PC-9 (cell line): ENCODE measurements around the gene TTF2.

ENCODE experiments used
- EZH2 ChIP-seq: fragments of 200-600 bp; sonication (generic); IDR thresholded peaks from 2 replicates; pipeline ENCODE4 v1.8.0; 2017; ENCODE audit warnings: antibody characterized with exemption, low read depth
- TF ChIP-seq, protein P1 (sequence below): fragments of 200-600 bp; sonication (generic); conservative IDR thresholded peaks from 2 replicates; pipeline ENCODE4 v1.6.1; 2017; ENCODE audit warnings: mixed run types, antibody characterized with exemption, mild to moderate bottlenecking, moderate library complexity

GRCh38 chr1:117069220-117069844, 9.2 kb downstream of the TTF2 start:
- TF ChIP-seq, protein P1, sequence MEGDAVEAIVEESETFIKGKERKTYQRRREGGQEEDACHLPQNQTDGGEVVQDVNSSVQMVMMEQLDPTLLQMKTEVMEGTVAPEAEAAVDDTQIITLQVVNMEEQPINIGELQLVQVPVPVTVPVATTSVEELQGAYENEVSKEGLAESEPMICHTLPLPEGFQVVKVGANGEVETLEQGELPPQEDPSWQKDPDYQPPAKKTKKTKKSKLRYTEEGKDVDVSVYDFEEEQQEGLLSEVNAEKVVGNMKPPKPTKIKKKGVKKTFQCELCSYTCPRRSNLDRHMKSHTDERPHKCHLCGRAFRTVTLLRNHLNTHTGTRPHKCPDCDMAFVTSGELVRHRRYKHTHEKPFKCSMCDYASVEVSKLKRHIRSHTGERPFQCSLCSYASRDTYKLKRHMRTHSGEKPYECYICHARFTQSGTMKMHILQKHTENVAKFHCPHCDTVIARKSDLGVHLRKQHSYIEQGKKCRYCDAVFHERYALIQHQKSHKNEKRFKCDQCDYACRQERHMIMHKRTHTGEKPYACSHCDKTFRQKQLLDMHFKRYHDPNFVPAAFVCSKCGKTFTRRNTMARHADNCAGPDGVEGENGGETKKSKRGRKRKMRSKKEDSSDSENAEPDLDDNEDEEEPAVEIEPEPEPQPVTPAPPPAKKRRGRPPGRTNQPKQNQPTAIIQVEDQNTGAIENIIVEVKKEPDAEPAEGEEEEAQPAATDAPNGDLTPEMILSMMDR = no peak
- no peak for TF ChIP-seq EZH2
